HepG2 (cell line): ENCODE data around the gene PGAP1. TPM values are rescaled to one million over a fixed set of nuclear protein-coding genes. Genes with fewer than 3 reads are reported as not detected.

Experiments
- ATAC-seq: fragments of 200-7000 bp; cut with Tn5 transposase; 3 replicates; pipeline ENCODE4 v1.9.1; 2020; ENCODE audit warnings: mild to moderate bottlenecking, moderate library complexity
- BruUV-seq: library from RNA; stranded (reverse); fragments of 400-500 nt; replicated peaks from 2 replicates; lab custom pipeline; 2021; lab: Mats Ljungman, UMichigan
- CTCF ChIA-PET: fragments of 300-600 bp; formaldehyde crosslinking; extraction: SDS; loops from one replicate; lab custom pipeline; 2021; ENCODE audit warnings: low total read pairs, inconsistent platforms, low intra/inter-chr PET ratio; lab: Yijun Ruan, JAX
- POLR2A ChIA-PET: fragments of 350-600 bp; sonication (Branson Sonifier 250); formaldehyde crosslinking; loops from one replicate; lab custom pipeline; 2020; ENCODE audit warnings: antibody characterized with exemption, inconsistent platforms; lab: Yijun Ruan, JAX
- DNase-seq: peaks from one replicate; pipeline ENCODE4 v3.0.0-alpha.2; 2015; ENCODE audit warnings: low spot score
- FAIRE-seq: peaks from 3 replicates; lab custom pipeline; 2011; peaks lifted over from hg19 to GRCh38; lab: Jason Lieb, UNC
- H2AFZ ChIP-seq: one replicate; pipeline ENCODE4 v1.6.1; 2011; ENCODE audit warnings: low read length, inconsistent platforms
- H3K27ac ChIP-seq: fragments of 300-600 bp; 3 replicates; pipeline ENCODE4 v1.8.0; 2011; ENCODE audit warnings: mixed run types, mild to moderate bottlenecking, mixed read lengths, low read length, inconsistent platforms; ENCODE audit not compliant: insufficient read depth; ENCODE audit errors: extremely low read length
- H3K27me3 ChIP-seq, 2 experiments: fragments of 200-600 bp in 1 of 2; 2 replicates in 1 of 2; 3 replicates in 1 of 2; pipeline versions ENCODE4 v1.6.0 to v1.8.0; 2011; ENCODE audit warnings: low read length in 2 of 2, mild to moderate bottlenecking in 2 of 2, moderate library complexity in 2 of 2, inconsistent platforms in 1 of 2; ENCODE audit not compliant: insufficient read depth in 2 of 2, control insufficient read depth in 1 of 2
- H3K36me3 ChIP-seq, 2 experiments: fragments of 200-600 bp in 1 of 2; replicated peaks in 1 of 2; 2 replicates in 1 of 2; 3 replicates in 1 of 2; pipeline versions ENCODE4 v1.5.1 to v1.8.0; 2011; ENCODE audit warnings: low read length in 2 of 2, inconsistent platforms in 1 of 2; ENCODE audit not compliant: insufficient read depth in 2 of 2, control insufficient read depth in 1 of 2
- H3K4me1 ChIP-seq: 2 replicates; pipeline ENCODE4 v1.5.1; 2012; ENCODE audit warnings: low read length, inconsistent platforms; ENCODE audit not compliant: insufficient read depth
- H3K4me2 ChIP-seq: 2 replicates; pipeline ENCODE4 v1.6.0; 2011; ENCODE audit warnings: low read depth, low read length, inconsistent platforms
- H3K4me3 ChIP-seq, 3 experiments: fragments of 200-600 bp in 1 of 3; sonication (generic), shearing (Covaris generic) in 1 of 3; replicated peaks in 1 of 3; 2 replicates each; pipeline ENCODE4 v1.5.1; 2011 to 2016; ENCODE audit warnings: low read length in 3 of 3, inconsistent platforms in 2 of 3, low read depth in 2 of 3, mild to moderate bottlenecking in 2 of 3, control low read depth in 1 of 3, mixed read lengths in 1 of 3; ENCODE audit not compliant: insufficient read depth in 1 of 3
- H3K79me2 ChIP-seq: one replicate; pipeline ENCODE4 v1.6.1; 2011; ENCODE audit warnings: low read length, inconsistent platforms; ENCODE audit not compliant: insufficient read depth
- H3K9ac ChIP-seq: 2 replicates; pipeline ENCODE4 v1.6.0; 2011; ENCODE audit warnings: mild to moderate bottlenecking, low read depth, low read length, inconsistent platforms; ENCODE audit not compliant: insufficient read depth
- H3K9me3 ChIP-seq: 2 replicates; pipeline ENCODE4 v1.5.1; 2012; ENCODE audit warnings: mild to moderate bottlenecking, low read length
- H4K20me1 ChIP-seq: 2 replicates; pipeline ENCODE4 v1.6.0; 2011; ENCODE audit warnings: inconsistent platforms, mild to moderate bottlenecking, low read length, moderate library complexity; ENCODE audit not compliant: insufficient read depth
- ARNT2 ChIP-seq: sonication (generic); formaldehyde crosslinking; IDR thresholded peaks from 2 replicates; pipeline ENCODE4 v1.8.0; 2022; ENCODE audit warnings: mild to moderate bottlenecking, low read depth, missing genetic modification reagents, moderate library complexity
- PCBP2 ChIP-seq: fragments of 200-400 bp; formaldehyde crosslinking; optimal IDR thresholded peaks from 2 replicates; pipeline ENCODE3; 2018; ENCODE audit warnings: low read length, low read depth; ENCODE audit not compliant: poor library complexity, severe bottlenecking
- RBM22 ChIP-seq: fragments of 200-400 bp; formaldehyde crosslinking; optimal IDR thresholded peaks from 2 replicates; pipeline ENCODE3; 2017; ENCODE audit warnings: mild to moderate bottlenecking, low read length, moderate library complexity
- SRSF9 ChIP-seq: fragments of 200-400 bp; formaldehyde crosslinking; IDR thresholded peaks from 2 replicates; pipeline ENCODE4 v1.6.1; 2018; ENCODE audit warnings: borderline replicate concordance, mild to moderate bottlenecking, low read depth, low read length; ENCODE audit not compliant: insufficient read depth, poor library complexity, severe bottlenecking
- TFE3 ChIP-seq: IDR thresholded peaks from 2 replicates; pipeline ENCODE4 v1.6.1; 2016
- THAP11 ChIP-seq: IDR thresholded peaks from 2 replicates; pipeline ENCODE4 v1.6.1; 2016; ENCODE audit warnings: missing biosample characterization, missing genetic modification reagents
- THAP7 ChIP-seq: sonication (generic); formaldehyde crosslinking; IDR thresholded peaks from 2 replicates; pipeline ENCODE4 v1.8.1; 2023; ENCODE audit warnings: mild to moderate bottlenecking, missing genetic modification reagents
- ZBTB10 ChIP-seq: sonication (generic); formaldehyde crosslinking; IDR thresholded peaks from 2 replicates; pipeline ENCODE4 v1.4.0; 2020; ENCODE audit warnings: missing genetic modification reagents, borderline replicate concordance
- ZBTB43 ChIP-seq: sonication (generic); formaldehyde crosslinking; conservative IDR thresholded peaks from 2 replicates; pipeline ENCODE4 v1.4.0; 2020; ENCODE audit warnings: missing genetic modification reagents
- ZFP1 ChIP-seq: IDR thresholded peaks from 2 replicates; pipeline ENCODE4 v1.6.1; 2016
- ZNF274 ChIP-seq: sonication (generic); formaldehyde crosslinking; IDR thresholded peaks from 2 replicates; pipeline ENCODE4 v1.5.1; 2020; ENCODE audit warnings: mild to moderate bottlenecking, missing genetic modification reagents
- ZNF280B ChIP-seq: sonication (generic); formaldehyde crosslinking; IDR thresholded peaks from 2 replicates; pipeline ENCODE4 v1.5.0; 2020; ENCODE audit warnings: missing genetic modification reagents, mild to moderate bottlenecking, borderline replicate concordance
- ZNF766 ChIP-seq: sonication (generic); formaldehyde crosslinking; IDR thresholded peaks from 2 replicates; pipeline ENCODE4 v1.5.0; 2020; ENCODE audit warnings: missing genetic modification reagents, borderline replicate concordance
- ZNF891 ChIP-seq: sonication (generic); formaldehyde crosslinking; IDR thresholded peaks from 2 replicates; pipeline ENCODE4 v1.5.0; 2020; ENCODE audit warnings: mild to moderate bottlenecking, missing genetic modification reagents
- WGBS: methylation state at CpG from one replicate; pipeline ENCODE4 v1.1.6; 2017; ENCODE audit warnings: low lambda C conversion rate; 5-methylcytosine and 5-hydroxymethylcytosine counted together
- in situ Hi-C: cut with HindIII; loops from 2 replicates; pipeline ENCODE4 v1.10.0; 2017; ENCODE audit warnings: low pct_unique_long_range_greater_than_20kb; ENCODE audit not compliant: extremely low pct_ligation_motif_present
- intact Hi-C: fragments of 100-400 bp; cut with micrococcal nuclease; formaldehyde crosslinking; loops from one replicate; pipeline ENCODE4 v1.10.0; 2022; ENCODE audit not compliant: unreplicated experiment
- polyA plus RNA-seq, 8 experiments: library from polyadenylated mRNA; depleted of rRNA in 3 of 8; stranded (reverse) in 7 of 8; unstranded in 1 of 8; fragments of >200 nt; fragmentation: Illumina TruSeq in 4 of 8; extraction: Trizol in 4 of 8; gene quantifications; 2 replicates each; pipeline versions ENCODE4 v1.2.1 to v1.2.3, GENCODE V29; 2011 to 2016; ENCODE audit warnings: low read depth in 4 of 8, missing spikeins in 1 of 8, mixed read lengths in 1 of 8; ENCODE audit not compliant: insufficient read depth in 1 of 8
- total RNA-seq, 5 experiments: library from RNA; depleted of rRNA; stranded (reverse); fragments of >200 nt; fragmentation: Illumina TruSeq; extraction: Trizol; gene quantifications; 2 replicates each; pipeline ENCODE4 v1.2.3, GENCODE V29; 2016; ENCODE audit warnings: low read depth in 1 of 5

The PGAP1 gene
- total and polyA plus RNA-seq, 2 of the 13 experiments (the other 11 are each of a cell fraction or from before 2014, with no cell fraction given), result 4.1 to 6.4 TPM

GRCh38 chr2:196821195-196821594 lies 105.3 kb downstream of the PGAP1 start (continued):
- no peak for TF ChIP-seq ZFP1 (CRISPR knock-in tag)
- TF ChIP-seq RBM22, result no peak
- no peak for TF ChIP-seq SRSF9
- TF ChIP-seq ZNF280B, result no peak
- no peak for TF ChIP-seq THAP7 (CRISPR knock-in tag)
- TF ChIP-seq ZBTB10, result no peak
- no peak for TF ChIP-seq ARNT2 (CRISPR knock-in tag)
- TF ChIP-seq ZNF274 (CRISPR knock-in tag), result no peak
- no peak for TF ChIP-seq THAP11 (CRISPR knock-in tag)

GRCh38 chr2:196809260-196809659 lies 117.2 kb downstream of the PGAP1 start, which contains the start of gene C2orf66:
Gene C2orf66, minus strand, starts transcription at chr2:196809355. Its CDS starts 19 bp downstream, at chr2:196809336.
- H4K20me1 ChIP-seq, result no peaks in the 10 kb centered on the region
- no peaks in the 10 kb centered on the region for H3K27me3 ChIP-seq
- H3K4me3 ChIP-seq, result no peak within 1 kb of the TSS
- H3K4me1 ChIP-seq, result no peaks in the 10 kb centered on the region
- ATAC-seq, result no peak
- in situ Hi-C loops, result no loop called here
- no peak within 1 kb of the TSS for H3K4me2 ChIP-seq
- no peak within 1 kb of the TSS for H3K27ac ChIP-seq
- no peak within 1 kb of the TSS for H2AFZ ChIP-seq
- ChIA-PET CTCF (no interaction called here), POLR2A (no interaction called here)
- no peaks in the 10 kb centered on the region for H3K79me2 ChIP-seq
- FAIRE-seq, result no peak
- no peak for DNase-seq
- TF ChIP-seq ZBTB43, result no peak
- no peak for TF ChIP-seq ZNF891 (CRISPR knock-in tag)
- TF ChIP-seq ZNF766, result no peak
- TF ChIP-seq TFE3 (CRISPR knock-in tag), result no peak
- TF ChIP-seq PCBP2, result no peak
- no peaks in the 10 kb centered on the region for H3K9me3 ChIP-seq
- intact Hi-C loops, result no loop called here
- 18% methylated on average over 1 of the region's 1 CpG for WGBS
- no peak within 1 kb of the TSS for H3K9ac ChIP-seq
- BruUV-seq, result no TSS peak
- no peaks in the 10 kb centered on the region for H3K36me3 ChIP-seq
